ENCODE data around the gene CCSAP.

DNA sequence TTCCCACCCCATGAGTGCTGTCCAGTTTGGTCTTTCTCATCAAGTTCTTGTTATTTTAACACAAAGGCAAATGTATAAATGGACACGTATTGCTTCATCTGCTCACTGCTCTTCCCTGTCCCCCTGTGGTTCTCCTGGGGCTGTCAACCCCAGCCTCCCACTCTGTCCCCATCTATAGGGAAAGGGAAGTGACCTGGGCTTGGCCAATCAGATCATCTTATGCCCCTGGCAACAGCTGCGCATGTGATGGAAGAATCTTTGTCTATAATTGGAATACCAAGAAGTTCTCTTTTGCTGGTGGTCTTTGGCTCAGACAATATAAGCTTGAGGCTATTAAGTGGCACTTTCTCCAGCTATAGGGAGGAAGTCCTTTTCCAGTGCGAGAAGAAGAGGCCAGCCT, 4.7 kb upstream of the CCSAP start:
- TF ChIP-seq, protein P1, sequence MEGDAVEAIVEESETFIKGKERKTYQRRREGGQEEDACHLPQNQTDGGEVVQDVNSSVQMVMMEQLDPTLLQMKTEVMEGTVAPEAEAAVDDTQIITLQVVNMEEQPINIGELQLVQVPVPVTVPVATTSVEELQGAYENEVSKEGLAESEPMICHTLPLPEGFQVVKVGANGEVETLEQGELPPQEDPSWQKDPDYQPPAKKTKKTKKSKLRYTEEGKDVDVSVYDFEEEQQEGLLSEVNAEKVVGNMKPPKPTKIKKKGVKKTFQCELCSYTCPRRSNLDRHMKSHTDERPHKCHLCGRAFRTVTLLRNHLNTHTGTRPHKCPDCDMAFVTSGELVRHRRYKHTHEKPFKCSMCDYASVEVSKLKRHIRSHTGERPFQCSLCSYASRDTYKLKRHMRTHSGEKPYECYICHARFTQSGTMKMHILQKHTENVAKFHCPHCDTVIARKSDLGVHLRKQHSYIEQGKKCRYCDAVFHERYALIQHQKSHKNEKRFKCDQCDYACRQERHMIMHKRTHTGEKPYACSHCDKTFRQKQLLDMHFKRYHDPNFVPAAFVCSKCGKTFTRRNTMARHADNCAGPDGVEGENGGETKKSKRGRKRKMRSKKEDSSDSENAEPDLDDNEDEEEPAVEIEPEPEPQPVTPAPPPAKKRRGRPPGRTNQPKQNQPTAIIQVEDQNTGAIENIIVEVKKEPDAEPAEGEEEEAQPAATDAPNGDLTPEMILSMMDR (conservative IDR thresholded peaks at IDR 0.05; ENCODE audit: low read depth, low read length): no peak
- TF ChIP-seq FOS (IDR thresholded peaks at IDR 0.05; ENCODE audit: low read depth, low read length) (no peak), POLR2A (IDR thresholded peaks at IDR 0.05; ENCODE audit: low read depth, low read length) (no peak)

Measured in IMR-90 (cell line).